HEK293T (cell line): ENCODE results near the gene TTLL12.

Source experiments
- CTBP1 ChIP-seq: fragments of 450-650 bp; IDR thresholded peaks from 2 replicates; pipeline ENCODE4 v1.6.1; 2016; ENCODE audit warnings: borderline replicate concordance
- ELF4 ChIP-seq: fragments of 450-650 bp; IDR thresholded peaks from 2 replicates; pipeline ENCODE4 v1.6.1; 2017; ENCODE audit warnings: antibody characterized with exemption
- FOXA1 ChIP-seq: fragments of 450-650 bp; IDR thresholded peaks from 2 replicates; pipeline ENCODE4 v1.6.1; 2016; ENCODE audit warnings: mild to moderate bottlenecking
- FOXM1 ChIP-seq: fragments of 450-650 bp; IDR thresholded peaks from 2 replicates; pipeline ENCODE4 v1.6.1; 2017; ENCODE audit warnings: mild to moderate bottlenecking, borderline replicate concordance
- HDGF ChIP-seq: fragments of 450-650 bp; IDR thresholded peaks from 2 replicates; pipeline ENCODE4 v1.6.1; 2017; ENCODE audit warnings: antibody characterized with exemption, borderline replicate concordance
- NFRKB ChIP-seq: fragments of 450-650 bp; IDR thresholded peaks from 2 replicates; pipeline ENCODE4 v1.6.1; 2016; ENCODE audit warnings: mild to moderate bottlenecking, moderate library complexity
- SP1 ChIP-seq: fragments of 450-650 bp; IDR thresholded peaks from 2 replicates; pipeline ENCODE4 v1.6.1; 2017
- SUZ12 ChIP-seq: fragments of 450-650 bp; IDR thresholded peaks from 2 replicates; pipeline ENCODE4 v1.6.1; 2016; ENCODE audit warnings: mild to moderate bottlenecking
- TARDBP ChIP-seq: fragments of 450-650 bp; IDR thresholded peaks from 2 replicates; pipeline ENCODE4 v1.6.1; 2016
- ZNF384 ChIP-seq: fragments of 450-650 bp; IDR thresholded peaks from 2 replicates; pipeline ENCODE4 v1.6.1; 2016

DNA sequence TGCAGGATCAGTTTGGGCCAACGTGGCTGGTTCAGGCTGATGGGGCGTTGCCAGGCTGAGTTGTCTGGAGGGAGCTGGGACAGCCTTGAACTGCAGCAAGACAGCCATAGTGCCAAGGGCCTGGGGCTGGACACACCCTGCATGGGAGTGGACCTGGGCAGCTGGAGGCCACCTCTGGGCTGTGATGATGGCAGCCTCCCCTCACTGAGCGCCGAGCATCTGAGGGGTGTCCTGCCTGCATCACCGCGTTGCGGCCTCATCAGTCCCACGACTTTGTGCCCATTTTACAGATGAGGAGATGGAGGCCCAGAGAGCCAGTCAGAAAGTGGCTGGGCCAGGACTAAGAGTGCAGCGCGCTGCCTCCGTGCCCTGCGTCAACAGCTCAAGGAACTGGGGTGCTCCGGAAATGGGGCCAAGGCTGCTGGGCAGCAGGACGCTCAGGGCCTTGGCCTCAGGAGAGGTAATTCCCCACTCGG lies 36.2 kb downstream of the TTLL12 start:
- no peak for TF ChIP-seq SUZ12
- no peak for TF ChIP-seq NFRKB
- TF ChIP-seq ELF4: no peak
- TF ChIP-seq CTBP1: no peak
- no peak for TF ChIP-seq FOXA1
- no peak for TF ChIP-seq HDGF
- TF ChIP-seq FOXM1: no peak
- no peak for TF ChIP-seq SP1
- TF ChIP-seq ZNF384: no peak
- no peak for TF ChIP-seq TARDBP
